ENCODE results near the gene TBC1D14. TPM values are rescaled to one million over a fixed set of nuclear protein-coding genes. Genes with fewer than 3 reads are reported as not detected.
A peak's percentile ranks its signal among the peaks of the same experiment; 100 is the strongest.

TBC1D14 gene
- total and polyA plus RNA-seq, 9 of the 15 experiments (the other 6 are each of a cell fraction or from before 2014, with no cell fraction given): 2.1 to 59.6 (median 44.8) TPM

- no peak for TF ChIP-seq ZNF830 (CRISPR knock-in tag; IDR thresholded peaks at IDR 0.05)
- TF ChIP-seq ETV1 (tag; conservative IDR thresholded peaks at IDR 0.05; ENCODE audit: low read depth): peak; percentile 44
- TF ChIP-seq FOXJ2 (tag; IDR thresholded peaks at IDR 0.05): peak; percentile 52; the same call in 1 of the 2 replicates
- no peak for TF ChIP-seq CHD1 (IDR thresholded peaks at IDR 0.05; ENCODE audit: low read length)
- no peak for TF ChIP-seq RFX7 (CRISPR knock-in tag; IDR thresholded peaks at IDR 0.05)
- TF ChIP-seq ZNF740 (CRISPR knock-in tag; IDR thresholded peaks at IDR 0.05): no peak
- no peak for TF ChIP-seq ZNF740 (tag; IDR thresholded peaks at IDR 0.05)
- no peak for TF ChIP-seq MTA1 (IDR thresholded peaks at IDR 0.05; ENCODE audit: borderline replicate concordance)
- peak; percentile 51; the same call in 1 of the 2 replicates for TF ChIP-seq BCOR (IDR thresholded peaks at IDR 0.05)
- TF ChIP-seq GTF2B (IDR thresholded peaks at IDR 0.05; ENCODE audit: extremely low read depth, insufficient read length): no peak
- TF ChIP-seq YY1 (IDR thresholded peaks at IDR 0.05; ENCODE audit: borderline replicate concordance in 1 of 3, control insufficient read depth in 1 of 3, extremely low read depth in 1 of 3, insufficient read depth in 3 of 3, insufficient read length in 1 of 3, insufficient replicate concordance in 2 of 3, low read depth in 1 of 3, low read length in 2 of 3): no peak
- TF ChIP-seq ZNF121 (CRISPR knock-in tag; conservative IDR thresholded peaks at IDR 0.05): no peak
- no peak for TF ChIP-seq HOXB6 (CRISPR knock-in tag; IDR thresholded peaks at IDR 0.05; ENCODE audit: borderline replicate concordance)
- TF ChIP-seq, protein P1, sequence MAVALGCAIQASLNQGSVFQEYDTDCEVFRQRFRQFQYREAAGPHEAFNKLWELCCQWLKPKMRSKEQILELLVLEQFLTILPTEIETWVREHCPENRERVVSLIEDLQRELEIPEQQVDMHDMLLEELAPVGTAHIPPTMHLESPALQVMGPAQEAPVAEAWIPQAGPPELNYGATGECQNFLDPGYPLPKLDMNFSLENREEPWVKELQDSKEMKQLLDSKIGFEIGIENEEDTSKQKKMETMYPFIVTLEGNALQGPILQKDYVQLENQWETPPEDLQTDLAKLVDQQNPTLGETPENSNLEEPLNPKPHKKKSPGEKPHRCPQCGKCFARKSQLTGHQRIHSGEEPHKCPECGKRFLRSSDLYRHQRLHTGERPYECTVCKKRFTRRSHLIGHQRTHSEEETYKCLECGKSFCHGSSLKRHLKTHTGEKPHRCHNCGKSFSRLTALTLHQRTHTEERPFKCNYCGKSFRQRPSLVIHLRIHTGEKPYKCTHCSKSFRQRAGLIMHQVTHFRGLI (CRISPR knock-in tag; IDR thresholded peaks at IDR 0.05): no peak
- no peak for TF ChIP-seq CBFB (CRISPR knock-in tag; IDR thresholded peaks at IDR 0.05)
- TF ChIP-seq TAF1 (IDR thresholded peaks at IDR 0.05; ENCODE audit: control insufficient read depth, extremely low read depth, insufficient read depth, low read length, severe bottlenecking): no peak
- peak; percentile 64 to 96; a peak in 2 of 4 replicates for TF ChIP-seq HDAC1 (IDR thresholded peaks at IDR 0.05)
- TF ChIP-seq, protein P2, sequence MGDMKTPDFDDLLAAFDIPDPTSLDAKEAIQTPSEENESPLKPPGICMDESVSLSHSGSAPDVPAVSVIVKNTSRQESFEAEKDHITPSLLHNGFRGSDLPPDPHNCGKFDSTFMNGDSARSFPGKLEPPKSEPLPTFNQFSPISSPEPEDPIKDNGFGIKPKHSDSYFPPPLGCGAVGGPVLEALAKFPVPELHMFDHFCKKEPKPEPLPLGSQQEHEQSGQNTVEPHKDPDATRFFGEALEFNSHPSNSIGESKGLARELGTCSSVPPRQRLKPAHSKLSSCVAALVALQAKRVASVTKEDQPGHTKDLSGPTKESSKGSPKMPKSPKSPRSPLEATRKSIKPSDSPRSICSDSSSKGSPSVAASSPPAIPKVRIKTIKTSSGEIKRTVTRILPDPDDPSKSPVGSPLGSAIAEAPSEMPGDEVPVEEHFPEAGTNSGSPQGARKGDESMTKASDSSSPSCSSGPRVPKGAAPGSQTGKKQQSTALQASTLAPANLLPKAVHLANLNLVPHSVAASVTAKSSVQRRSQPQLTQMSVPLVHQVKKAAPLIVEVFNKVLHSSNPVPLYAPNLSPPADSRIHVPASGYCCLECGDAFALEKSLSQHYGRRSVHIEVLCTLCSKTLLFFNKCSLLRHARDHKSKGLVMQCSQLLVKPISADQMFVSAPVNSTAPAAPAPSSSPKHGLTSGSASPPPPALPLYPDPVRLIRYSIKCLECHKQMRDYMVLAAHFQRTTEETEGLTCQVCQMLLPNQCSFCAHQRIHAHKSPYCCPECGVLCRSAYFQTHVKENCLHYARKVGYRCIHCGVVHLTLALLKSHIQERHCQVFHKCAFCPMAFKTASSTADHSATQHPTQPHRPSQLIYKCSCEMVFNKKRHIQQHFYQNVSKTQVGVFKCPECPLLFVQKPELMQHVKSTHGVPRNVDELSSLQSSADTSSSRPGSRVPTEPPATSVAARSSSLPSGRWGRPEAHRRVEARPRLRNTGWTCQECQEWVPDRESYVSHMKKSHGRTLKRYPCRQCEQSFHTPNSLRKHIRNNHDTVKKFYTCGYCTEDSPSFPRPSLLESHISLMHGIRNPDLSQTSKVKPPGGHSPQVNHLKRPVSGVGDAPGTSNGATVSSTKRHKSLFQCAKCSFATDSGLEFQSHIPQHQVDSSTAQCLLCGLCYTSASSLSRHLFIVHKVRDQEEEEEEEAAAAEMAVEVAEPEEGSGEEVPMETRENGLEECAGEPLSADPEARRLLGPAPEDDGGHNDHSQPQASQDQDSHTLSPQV (IDR thresholded peaks at IDR 0.05): peak; percentile 49
- peak in 1 of 2 experiments; percentile 84; a peak in 2 of 4 replicates for TF ChIP-seq MLLT1 (IDR thresholded peaks at IDR 0.05)
Measured at GRCh38 chr4:6942238-6942800, 32.7 kb downstream of the TBC1D14 start (continued).

Data from K562 (cell line).